ENCODE results near the gene BCAS3.

GRCh38 chr17:61345825-61346666 is 668.4 kb downstream of the BCAS3 start:
- TF ChIP-seq CTCF (IDR thresholded peaks at IDR 0.05) (no peak), ZFX (IDR thresholded peaks at IDR 0.05; ENCODE audit: borderline replicate concordance) (no peak)
